Measurements from ENCODE around the gene CBFA2T3. TPM values are rescaled to one million over a fixed set of nuclear protein-coding genes. Genes with fewer than 3 reads are reported as not detected.

CBFA2T3 gene
- total RNA-seq, 1 experiment from 2014 or later, result not detected

GRCh38 chr16:88983771-88984687 is 7.0 kb upstream of the CBFA2T3 start:
- no peak for DNase-seq
- H3K4me1 ChIP-seq (ENCODE audit: low read length), result peaks cover 11% of the 10 kb centered on the region
- H3K9me2 ChIP-seq (replicated peaks; ENCODE audit: insufficient read depth, low read length), result no peaks in the 10 kb centered on the region
- H3K79me2 ChIP-seq (ENCODE audit: low read length), result no peaks in the 10 kb centered on the region
- no peak overlapping the region for H3K4me3 ChIP-seq (ENCODE audit: low read length)
- H4K20me1 ChIP-seq (ENCODE audit: insufficient read depth, low read depth, low read length), result peaks cover 4% of the 10 kb centered on the region; the same call in 1 of the 2 replicates
- no peak overlapping the region for H2AFZ ChIP-seq (ENCODE audit: low read length)
- no peak overlapping the region for H3K4me2 ChIP-seq (ENCODE audit: low read depth, low read length, poor library complexity, severe bottlenecking)
- no peak overlapping the region for H3K27ac ChIP-seq (ENCODE audit: low read length)
- H3K36me3 ChIP-seq (ENCODE audit: insufficient read depth, low read length), result no peaks in the 10 kb centered on the region
- H3K27me3 ChIP-seq (ENCODE audit: low read length), result no peaks in the 10 kb centered on the region
- no peaks in the 10 kb centered on the region for H3K9me3 ChIP-seq (ENCODE audit: low read length)
- H3K9ac ChIP-seq (ENCODE audit: low read length), result no peak overlapping the region

- H3K79me2 ChIP-seq (ENCODE audit: low read length), result no peaks in the 10 kb centered on the region
- H3K9me2 ChIP-seq (replicated peaks; ENCODE audit: insufficient read depth, low read length), result no peaks in the 10 kb centered on the region
- H3K9ac ChIP-seq (ENCODE audit: low read length), result no peak overlapping the region
- H3K27me3 ChIP-seq (ENCODE audit: low read length), result no peaks in the 10 kb centered on the region
- H3K4me1 ChIP-seq (ENCODE audit: low read length), result peaks cover 19% of the 10 kb centered on the region
- DNase-seq, result no peak
- H3K4me3 ChIP-seq (ENCODE audit: low read length), result no peak overlapping the region
- H3K27ac ChIP-seq (ENCODE audit: low read length), result no peak overlapping the region
- H2AFZ ChIP-seq (ENCODE audit: low read length), result no peak overlapping the region
- H3K4me2 ChIP-seq (ENCODE audit: low read depth, low read length, poor library complexity, severe bottlenecking), result no peak overlapping the region
- no peaks in the 10 kb centered on the region for H3K36me3 ChIP-seq (ENCODE audit: insufficient read depth, low read length)
- H4K20me1 ChIP-seq (ENCODE audit: insufficient read depth, low read depth, low read length), result peaks cover 4% of the 10 kb centered on the region; the same call in 1 of the 2 replicates
- H3K9me3 ChIP-seq (ENCODE audit: low read length), result no peaks in the 10 kb centered on the region
These were observed 6.2 kb upstream of the CBFA2T3 start for GRCh38 chr16:88983165-88983564.

- Histone ChIP-seq H3K4me3 (ENCODE audit: low read length) (no peak overlapping the region), H3K9me3 (ENCODE audit: low read length) (no peaks in the 10 kb centered on the region), H2AFZ (ENCODE audit: low read length) (no peak overlapping the region), H3K27ac (ENCODE audit: low read length) (no peak overlapping the region), H3K4me1 (ENCODE audit: low read length) (peaks cover 19% of the 10 kb centered on the region), H3K4me2 (ENCODE audit: low read depth, low read length, poor library complexity, severe bottlenecking) (no peak overlapping the region), H3K27me3 (ENCODE audit: low read length) (no peaks in the 10 kb centered on the region), H3K9ac (ENCODE audit: low read length) (no peak overlapping the region), H3K9me2 (replicated peaks; ENCODE audit: insufficient read depth, low read length) (no peaks in the 10 kb centered on the region), H4K20me1 (ENCODE audit: insufficient read depth, low read depth, low read length) (peaks cover 4% of the 10 kb centered on the region; the same call in 1 of the 2 replicates), H3K79me2 (ENCODE audit: low read length) (no peaks in the 10 kb centered on the region), H3K36me3 (ENCODE audit: insufficient read depth, low read length) (no peaks in the 10 kb centered on the region)
- no peak for DNase-seq
These were observed 5.5 kb upstream of the CBFA2T3 start for GRCh38 chr16:88982286-88983084.

DNA sequence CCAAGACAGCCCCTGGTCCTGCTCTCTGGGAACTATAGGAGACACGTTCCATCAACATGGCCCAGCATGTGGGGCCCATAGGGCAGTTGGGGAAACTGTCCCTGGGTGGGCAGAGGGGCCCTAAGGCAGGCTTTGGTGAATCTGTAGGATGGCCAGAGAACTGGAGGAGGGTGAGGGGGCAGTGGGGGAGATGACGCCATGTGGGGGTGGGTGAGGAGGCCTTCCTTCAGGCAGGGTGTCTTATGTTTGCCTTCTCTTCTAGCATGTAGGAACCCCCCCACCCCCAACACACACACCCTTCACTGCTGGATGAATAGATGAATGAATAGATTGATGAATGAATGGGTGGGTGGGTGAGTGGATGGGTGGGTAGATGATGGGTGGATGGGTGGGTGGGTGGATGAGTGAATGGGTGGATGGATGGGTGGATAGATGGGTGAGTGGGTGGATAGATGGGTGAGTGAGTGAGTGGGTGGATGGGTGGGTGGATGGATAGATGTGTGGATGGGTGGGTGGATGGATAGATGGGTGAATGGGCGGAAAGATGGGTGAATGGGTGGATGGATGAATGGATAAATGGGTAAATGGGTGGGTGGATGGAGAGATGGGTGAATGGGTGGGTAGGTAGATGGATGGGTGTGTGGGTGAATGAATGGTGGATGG is 2.5 kb upstream of the CBFA2T3 start:
- Histone ChIP-seq H3K9me2 (replicated peaks; ENCODE audit: insufficient read depth, low read length) (no peaks in the 10 kb centered on the region), H2AFZ (ENCODE audit: low read length) (no peak overlapping the region), H3K36me3 (ENCODE audit: insufficient read depth, low read length) (no peaks in the 10 kb centered on the region), H3K9ac (ENCODE audit: low read length) (no peak overlapping the region), H3K4me1 (ENCODE audit: low read length) (peaks cover 19% of the 10 kb centered on the region), H3K79me2 (ENCODE audit: low read length) (no peaks in the 10 kb centered on the region), H3K27ac (ENCODE audit: low read length) (no peak overlapping the region), H3K9me3 (ENCODE audit: low read length) (no peaks in the 10 kb centered on the region), H3K4me3 (ENCODE audit: low read length) (no peak overlapping the region), H4K20me1 (ENCODE audit: insufficient read depth, low read depth, low read length) (peaks cover 1% of the 10 kb centered on the region; the same call in 1 of the 2 replicates), H3K27me3 (ENCODE audit: low read length) (no peaks in the 10 kb centered on the region), H3K4me2 (ENCODE audit: low read depth, low read length, poor library complexity, severe bottlenecking) (no peak overlapping the region)
- no peak for DNase-seq

DNA sequence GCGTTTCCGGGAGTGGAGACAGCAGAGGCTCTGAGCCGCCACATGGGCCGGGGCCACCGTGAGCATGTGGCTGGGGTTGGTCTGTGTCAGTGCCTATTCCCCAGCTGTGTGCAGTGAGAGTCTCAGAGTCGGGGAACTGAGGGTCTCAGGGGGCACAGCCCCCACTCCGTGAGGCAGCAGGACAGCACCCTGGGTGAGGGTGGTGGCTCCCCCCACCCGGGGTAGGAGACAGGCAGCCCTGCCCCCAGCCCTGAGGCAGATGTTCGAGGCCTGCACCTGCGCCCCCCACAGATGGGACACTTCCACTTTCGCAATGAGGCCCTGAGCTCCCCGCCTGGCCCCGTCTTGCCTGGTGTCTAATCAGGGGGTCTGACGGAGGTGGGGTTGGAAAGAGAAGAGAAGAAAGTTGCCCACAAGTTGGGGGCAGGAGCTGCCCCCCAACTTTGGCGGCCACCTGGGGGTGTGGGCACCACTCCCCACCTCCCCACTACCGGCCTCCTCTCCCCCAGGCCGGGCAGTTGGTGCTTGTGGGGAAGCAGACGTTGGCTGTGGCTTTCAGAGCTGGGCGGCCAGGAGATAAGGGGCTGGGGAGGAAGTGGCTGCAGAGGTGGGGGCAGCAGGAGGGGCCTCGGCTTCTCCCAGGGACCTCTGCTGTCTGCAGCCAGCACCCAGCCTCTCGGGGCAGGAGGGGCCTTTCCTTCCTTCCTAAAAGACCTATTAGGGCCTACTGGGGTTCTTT is 1.8 kb upstream of the CBFA2T3 start:
- H3K4me3 ChIP-seq (ENCODE audit: low read length), result no peak overlapping the region
- H3K27ac ChIP-seq (ENCODE audit: low read length), result no peak overlapping the region
- H4K20me1 ChIP-seq (ENCODE audit: insufficient read depth, low read depth, low read length), result peaks cover 4% of the 10 kb centered on the region; the same call in 1 of the 2 replicates
- DNase-seq, result no peak
- no peak overlapping the region for H3K9ac ChIP-seq (ENCODE audit: low read length)
- no peak overlapping the region for H2AFZ ChIP-seq (ENCODE audit: low read length)
- no peaks in the 10 kb centered on the region for H3K9me2 ChIP-seq (replicated peaks; ENCODE audit: insufficient read depth, low read length)
- no peaks in the 10 kb centered on the region for H3K36me3 ChIP-seq (ENCODE audit: insufficient read depth, low read length)
- no peaks in the 10 kb centered on the region for H3K27me3 ChIP-seq (ENCODE audit: low read length)
- H3K4me2 ChIP-seq (ENCODE audit: low read depth, low read length, poor library complexity, severe bottlenecking), result no peak overlapping the region
- H3K4me1 ChIP-seq (ENCODE audit: low read length), result peaks cover 14% of the 10 kb centered on the region
- no peaks in the 10 kb centered on the region for H3K79me2 ChIP-seq (ENCODE audit: low read length)
- no peaks in the 10 kb centered on the region for H3K9me3 ChIP-seq (ENCODE audit: low read length)

- H3K9me2 ChIP-seq (replicated peaks; ENCODE audit: insufficient read depth, low read length), result no peaks in the 10 kb centered on the region
- no peaks in the 10 kb centered on the region for H3K27me3 ChIP-seq (ENCODE audit: low read length)
- no peak overlapping the region for H3K4me3 ChIP-seq (ENCODE audit: low read length)
- no peak for DNase-seq
- no peak overlapping the region for H3K27ac ChIP-seq (ENCODE audit: low read length)
- H3K9me3 ChIP-seq (ENCODE audit: low read length), result no peaks in the 10 kb centered on the region
- H2AFZ ChIP-seq (ENCODE audit: low read length), result no peak overlapping the region
- H3K4me1 ChIP-seq (ENCODE audit: low read length), result peaks cover 8% of the 10 kb centered on the region; the same call in 1 of the 2 replicates
- no peaks in the 10 kb centered on the region for H3K79me2 ChIP-seq (ENCODE audit: low read length)
- H3K9ac ChIP-seq (ENCODE audit: low read length), result no peak overlapping the region
- H3K4me2 ChIP-seq (ENCODE audit: low read depth, low read length, poor library complexity, severe bottlenecking), result no peak overlapping the region
- H3K36me3 ChIP-seq (ENCODE audit: insufficient read depth, low read length), result no peaks in the 10 kb centered on the region
- H4K20me1 ChIP-seq (ENCODE audit: insufficient read depth, low read depth, low read length), result peaks cover 5% of the 10 kb centered on the region; the same call in 1 of the 2 replicates
These were observed 1.0 kb upstream of the CBFA2T3 start for GRCh38 chr16:88977812-88978607.

GRCh38 chr16:88976366-88977017 is 515 bp downstream of the CBFA2T3 start:
- Histone ChIP-seq H3K4me2 (ENCODE audit: low read depth, low read length, poor library complexity, severe bottlenecking) (no peak overlapping the region), H4K20me1 (ENCODE audit: insufficient read depth, low read depth, low read length) (peaks cover 5% of the 10 kb centered on the region; the same call in 1 of the 2 replicates), H3K9me3 (ENCODE audit: low read length) (no peaks in the 10 kb centered on the region), H3K79me2 (ENCODE audit: low read length) (no peaks in the 10 kb centered on the region), H3K9me2 (replicated peaks; ENCODE audit: insufficient read depth, low read length) (no peaks in the 10 kb centered on the region), H3K36me3 (ENCODE audit: insufficient read depth, low read length) (no peaks in the 10 kb centered on the region), H3K27ac (ENCODE audit: low read length) (no peak overlapping the region), H3K4me1 (ENCODE audit: low read length) (peaks cover 8% of the 10 kb centered on the region; the same call in 1 of the 2 replicates), H3K4me3 (ENCODE audit: low read length) (no peak overlapping the region), H3K27me3 (ENCODE audit: low read length) (no peaks in the 10 kb centered on the region), H2AFZ (ENCODE audit: low read length) (no peak overlapping the region), H3K9ac (ENCODE audit: low read length) (no peak overlapping the region)
- DNase-seq, result no peak
